Measurements from ENCODE around the gene GMCL1. TPM values are rescaled to one million over a fixed set of nuclear protein-coding genes. Genes with fewer than 3 reads are reported as not detected.
"Not testable (repeated sequence)": the region's sequence is repeated elsewhere in the genome, so short reads cannot be mapped to it uniquely, and the experiment has no call there.

GMCL1 gene
- total RNA-seq, 6 donors from 2014 or later: 11.9 to 23.1 (median 17.5) TPM

DNA sequence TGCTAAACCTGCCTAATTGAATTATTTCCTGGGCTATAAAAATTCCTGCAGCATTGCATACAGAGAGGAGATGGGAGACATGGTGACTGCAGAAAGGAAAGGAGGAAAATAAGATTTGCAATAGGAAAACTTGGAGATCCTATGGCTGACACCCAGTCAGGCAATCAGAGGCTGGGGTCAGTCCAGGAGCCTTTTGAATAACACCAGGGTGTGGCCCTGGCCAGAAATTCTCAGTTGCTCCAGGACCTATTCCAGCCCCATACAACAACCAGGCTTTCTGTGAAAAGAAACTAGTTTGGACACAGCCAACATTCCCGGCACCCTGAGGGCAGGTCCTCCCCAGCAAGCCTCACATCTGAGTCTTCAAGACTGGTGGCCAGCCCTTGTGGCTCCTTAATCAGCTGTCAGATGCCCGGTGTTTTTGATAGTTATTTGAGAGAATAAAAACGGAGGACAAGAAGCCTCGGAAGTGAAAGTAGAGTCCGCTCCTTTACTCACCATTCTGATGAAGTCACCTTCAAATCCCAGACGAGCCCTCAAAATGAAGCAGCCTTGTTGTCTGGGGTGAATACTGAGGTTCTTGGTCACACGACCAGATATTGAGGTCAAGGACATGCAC lies 31.1 kb upstream of the GMCL1 start:
- WGBS, 2 donors: 22 to 25% methylated on average over 7 of the region's 7 CpGs
- H3K27ac ChIP-seq: peak overlapping the region; percentile 15 to 66 (median 60)
- TF ChIP-seq POLR2A (IDR thresholded peaks at IDR 0.05) (no peak), POLR2AphosphoS5 (IDR thresholded peaks at IDR 0.05) (no peak)
- TF ChIP-seq, protein P1, sequence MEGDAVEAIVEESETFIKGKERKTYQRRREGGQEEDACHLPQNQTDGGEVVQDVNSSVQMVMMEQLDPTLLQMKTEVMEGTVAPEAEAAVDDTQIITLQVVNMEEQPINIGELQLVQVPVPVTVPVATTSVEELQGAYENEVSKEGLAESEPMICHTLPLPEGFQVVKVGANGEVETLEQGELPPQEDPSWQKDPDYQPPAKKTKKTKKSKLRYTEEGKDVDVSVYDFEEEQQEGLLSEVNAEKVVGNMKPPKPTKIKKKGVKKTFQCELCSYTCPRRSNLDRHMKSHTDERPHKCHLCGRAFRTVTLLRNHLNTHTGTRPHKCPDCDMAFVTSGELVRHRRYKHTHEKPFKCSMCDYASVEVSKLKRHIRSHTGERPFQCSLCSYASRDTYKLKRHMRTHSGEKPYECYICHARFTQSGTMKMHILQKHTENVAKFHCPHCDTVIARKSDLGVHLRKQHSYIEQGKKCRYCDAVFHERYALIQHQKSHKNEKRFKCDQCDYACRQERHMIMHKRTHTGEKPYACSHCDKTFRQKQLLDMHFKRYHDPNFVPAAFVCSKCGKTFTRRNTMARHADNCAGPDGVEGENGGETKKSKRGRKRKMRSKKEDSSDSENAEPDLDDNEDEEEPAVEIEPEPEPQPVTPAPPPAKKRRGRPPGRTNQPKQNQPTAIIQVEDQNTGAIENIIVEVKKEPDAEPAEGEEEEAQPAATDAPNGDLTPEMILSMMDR (IDR thresholded peaks at IDR 0.05): no peak
- peaks cover 10 to 19% (median 12%) of the 10 kb centered on the region in 4 donors for H3K4me1 ChIP-seq
- ATAC-seq (ENCODE audit: low FRiP score in 2 of 2) (peak; percentile 58 to 89), DNase-seq (peak in 1 of 2 donors; percentile 37)
- H3K9me3 ChIP-seq: no peaks in the 10 kb centered on the region
- H3K27me3 ChIP-seq: no peaks in the 10 kb centered on the region
- H3K36me3 ChIP-seq: peaks cover 0 to 2% (median 0%) of the 10 kb centered on the region in 4 donors
- H3K4me3 ChIP-seq: peak overlapping the region in 3 of 4 donors; percentile 16 to 29 (median 24)

DNA sequence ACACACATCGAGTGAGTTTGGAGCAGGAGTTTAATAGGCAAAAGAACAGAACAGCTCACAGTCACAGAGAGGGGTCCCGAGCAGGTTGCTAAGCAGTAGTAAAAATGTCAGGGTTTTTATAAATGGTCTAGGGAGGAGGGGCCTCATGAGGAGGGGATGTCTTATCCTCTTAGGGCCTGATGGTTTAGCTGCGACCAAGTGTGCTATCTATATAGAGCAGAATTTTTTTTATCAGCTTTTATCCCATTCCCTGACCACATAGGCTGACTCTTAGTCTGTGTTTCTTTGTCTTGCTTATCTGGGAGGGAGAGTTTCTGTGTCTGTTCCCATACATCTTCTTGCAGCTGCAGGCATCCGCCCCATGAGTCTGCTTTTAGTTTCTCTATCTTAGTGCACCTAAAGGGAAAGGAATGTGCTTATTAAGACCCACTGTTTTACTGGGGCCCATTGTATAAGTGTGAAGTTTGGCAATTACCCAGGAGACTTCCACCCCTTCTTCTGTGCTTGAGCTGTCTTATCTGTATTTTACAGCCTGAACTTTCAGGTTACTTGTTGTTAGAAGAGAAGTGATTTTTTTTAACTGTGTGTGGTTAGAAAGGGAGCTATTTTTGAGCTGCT lies 30.4 kb upstream of the GMCL1 start:
- 36 to 40% methylated on average over 4 of the region's 4 CpGs for WGBS, 2 donors
- Histone ChIP-seq H3K27me3 (no peaks in the 10 kb centered on the region), H3K4me1 (peaks cover 10 to 19% (median 13%) of the 10 kb centered on the region in 4 donors), H3K27ac (peak overlapping the region; percentile 15 to 66 (median 60)), H3K4me3 (peak overlapping the region in 3 of 4 donors; percentile 16 to 29 (median 24)), H3K36me3 (peaks cover 0 to under 1% (median 0%) of the 10 kb centered on the region in 4 donors), H3K9me3 (no peaks in the 10 kb centered on the region)
- ATAC-seq (ENCODE audit: low FRiP score in 2 of 2) (peak in 1 of 2 donors; percentile 30), DNase-seq (no peak)
- TF ChIP-seq EP300 (IDR thresholded peaks at IDR 0.05) (no peak), POLR2AphosphoS5 (IDR thresholded peaks at IDR 0.05) (no peak), POLR2A (IDR thresholded peaks at IDR 0.05) (no peak)
- TF ChIP-seq, protein P1 (IDR thresholded peaks at IDR 0.05): no peak

DNA sequence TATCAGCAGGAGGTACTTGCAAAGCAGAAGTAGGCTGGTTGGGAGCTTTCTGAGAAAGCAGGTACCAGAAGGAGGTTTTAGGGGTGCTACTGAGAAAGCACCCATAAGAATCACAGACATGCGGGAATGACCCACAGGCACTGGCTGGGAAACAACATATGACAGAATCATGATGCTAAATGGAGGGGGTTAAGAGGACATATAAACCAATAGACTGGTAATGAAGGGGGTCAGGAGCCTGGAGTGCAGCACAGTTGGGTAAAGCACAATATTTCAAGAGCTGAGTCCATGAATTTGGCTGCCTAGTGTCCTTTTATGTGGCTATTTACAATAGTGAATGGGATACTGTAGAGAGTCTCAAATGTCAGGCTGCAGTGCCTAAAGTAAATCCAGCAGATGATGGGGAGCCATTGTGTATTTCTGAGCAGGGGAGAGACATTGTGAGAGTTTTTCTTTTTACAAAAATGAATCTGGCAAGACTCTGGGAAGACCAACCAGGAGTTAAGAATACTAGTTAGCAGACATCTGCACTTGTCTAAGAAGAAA lies 27.6 kb upstream of the GMCL1 start:
- DNase-seq (no peak), ATAC-seq (ENCODE audit: low FRiP score in 2 of 2) (no peak)
- 90 to 95% methylated on average over 1 of the region's 1 CpG for WGBS, 2 donors

DNA sequence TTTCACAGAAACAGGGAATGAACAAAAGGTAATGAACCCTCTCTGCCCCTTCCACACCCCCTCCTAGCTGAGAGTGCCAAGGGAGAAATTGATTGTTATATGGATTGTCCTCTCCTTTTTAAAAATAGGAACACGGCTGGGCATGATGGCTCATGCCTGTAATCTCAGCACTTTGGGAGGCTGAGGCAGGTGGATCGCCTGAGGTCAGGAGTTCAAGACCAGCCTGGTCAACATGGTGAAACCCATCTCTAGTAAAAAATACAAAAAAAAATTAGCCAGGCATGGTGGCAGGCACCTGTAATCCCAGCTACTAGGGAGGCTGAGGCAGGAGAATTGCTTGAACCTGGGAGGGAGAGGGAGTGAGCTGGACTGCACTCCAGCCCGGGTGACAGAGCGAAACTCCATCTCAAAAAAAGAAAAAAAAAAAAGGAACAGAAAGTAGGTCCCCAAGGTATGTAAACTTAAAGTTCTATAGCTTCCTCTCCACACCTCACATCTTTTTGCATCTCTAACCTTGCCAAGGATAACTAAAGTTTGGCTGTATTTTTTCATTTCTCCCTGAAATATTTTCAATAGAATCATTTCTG lies 26.6 kb upstream of the GMCL1 start:
- Histone ChIP-seq H3K36me3 (peaks cover 9 to 37% (median 17%) of the 10 kb centered on the region in 4 donors), H3K4me1 (peaks cover 6 to 15% (median 10%) of the 10 kb centered on the region in 4 donors)
- not testable (repeated sequence) for H3K4me3 ChIP-seq; DNase-seq; ATAC-seq (ENCODE audit: low FRiP score in 2 of 2); H3K9me3 ChIP-seq; H3K27ac ChIP-seq; H3K27me3 ChIP-seq
- WGBS, 2 donors: 82 to 84% methylated on average over 4 of the region's 4 CpGs

More for the DNA sequence above, 27.6 kb upstream of the GMCL1 start:
- H3K36me3 ChIP-seq: peaks cover 8 to 26% (median 11%) of the 10 kb centered on the region in 4 donors
- no peak overlapping the region for H3K4me3 ChIP-seq
- H3K4me1 ChIP-seq: peaks cover 10 to 19% (median 13%) of the 10 kb centered on the region in 4 donors
- H3K27me3 ChIP-seq: no peaks in the 10 kb centered on the region
- H3K9me3 ChIP-seq: no peaks in the 10 kb centered on the region
- H3K27ac ChIP-seq: no peak overlapping the region
- TF ChIP-seq POLR2A (IDR thresholded peaks at IDR 0.05) (no peak), POLR2AphosphoS5 (IDR thresholded peaks at IDR 0.05) (no peak), EP300 (IDR thresholded peaks at IDR 0.05) (no peak)
- TF ChIP-seq, protein P1 (IDR thresholded peaks at IDR 0.05): no peak

DNA sequence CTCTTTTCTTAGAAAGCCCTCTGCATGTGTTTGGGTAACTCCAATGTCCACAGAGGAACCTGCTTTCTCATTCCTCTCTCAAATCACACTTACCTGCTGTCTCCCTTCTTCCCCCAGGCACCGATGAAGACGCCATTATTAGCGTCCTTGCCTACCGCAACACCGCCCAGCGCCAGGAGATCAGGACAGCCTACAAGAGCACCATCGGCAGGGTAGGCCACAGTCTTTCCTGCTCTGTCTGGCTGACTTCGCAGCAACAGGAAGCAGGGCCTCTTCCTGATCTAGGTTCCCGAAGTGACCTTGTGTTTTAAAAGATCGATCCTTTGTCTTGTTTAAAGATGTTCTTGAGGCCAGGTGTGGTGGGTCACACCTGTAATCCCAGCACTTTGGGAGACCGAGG lies 25.0 kb upstream of the GMCL1 start:
- no peaks in the 10 kb centered on the region for H3K9me3 ChIP-seq
- no peak for ATAC-seq (ENCODE audit: low FRiP score in 2 of 2)
- TF ChIP-seq POLR2AphosphoS5 (IDR thresholded peaks at IDR 0.05) (no peak), EP300 (IDR thresholded peaks at IDR 0.05) (no peak), POLR2A (IDR thresholded peaks at IDR 0.05) (no peak)
- TF ChIP-seq, protein P1 (IDR thresholded peaks at IDR 0.05): no peak
- no peak for DNase-seq
- H3K36me3 ChIP-seq: peaks cover 17 to 52% (median 26%) of the 10 kb centered on the region in 4 donors
- H3K27me3 ChIP-seq: no peaks in the 10 kb centered on the region
- peaks cover 0 to 3% (median under 1%) of the 10 kb centered on the region in 4 donors for H3K4me1 ChIP-seq
- WGBS, 2 donors: 66 to 79% methylated on average over 11 of the region's 11 CpGs
- no peak overlapping the region for H3K4me3 ChIP-seq
- no peak overlapping the region for H3K27ac ChIP-seq
